ENCODE data around the gene IRAK2. TPM values are rescaled to one million over a fixed set of nuclear protein-coding genes. Genes with fewer than 3 reads are reported as not detected.

IRAK2 gene
- polyA plus RNA-seq, 3 donors = 0.69 to 0.99 (median 0.97) TPM

Other genes starting within 250 kb of the IRAK2 start
- 10 to 100 TPM; 30.7 to 35.9 (median 32.6) TPM for gene IL17RC, start 247.8 kb upstream of the IRAK2 start, polyA plus RNA-seq (ENCODE audit: insufficient read length in 3 of 3)
- 10 to 100 TPM; 50.1 to 52.4 (median 52.1) TPM for gene CRELD1, start 231.1 kb upstream of the IRAK2 start, polyA plus RNA-seq (ENCODE audit: insufficient read length in 3 of 3)
- 1 to 10 TPM; 2.8 to 3.5 (median 3.0) TPM for gene PRRT3, start 212.5 kb upstream of the IRAK2 start, polyA plus RNA-seq (ENCODE audit: insufficient read length in 3 of 3)
- gene EMC3, start 178.1 kb upstream of the IRAK2 start, polyA plus RNA-seq (ENCODE audit: insufficient read length in 3 of 3) = 100 to 1,000 TPM; 101 to 108 (median 106) TPM
- 10 to 100 TPM; 18.1 to 20.9 (median 19.5) TPM for gene FANCD2, start 138.5 kb upstream of the IRAK2 start, polyA plus RNA-seq (ENCODE audit: insufficient read length in 3 of 3)
- gene FANCD2OS, start 56.7 kb upstream of the IRAK2 start, polyA plus RNA-seq (ENCODE audit: insufficient read length in 3 of 3) = not detected
- 100 to 1,000 TPM; 215 to 235 (median 220) TPM for gene BRK1, start 49.2 kb upstream of the IRAK2 start, polyA plus RNA-seq (ENCODE audit: insufficient read length in 3 of 3)
- gene VHL, start 23.1 kb upstream of the IRAK2 start, polyA plus RNA-seq (ENCODE audit: insufficient read length in 3 of 3) = 10 to 100 TPM; 78.0 to 81.3 (median 78.5) TPM
- gene TATDN2, start 83.5 kb downstream of the IRAK2 start, polyA plus RNA-seq (ENCODE audit: insufficient read length in 3 of 3) = 10 to 100 TPM; 35.1 to 36.2 (median 36.1) TPM
- gene GHRL, start 128.0 kb downstream of the IRAK2 start, polyA plus RNA-seq (ENCODE audit: insufficient read length in 3 of 3) = 1 to 10 TPM; 2.4 to 4.0 (median 2.7) TPM
- gene SEC13, start 156.2 kb downstream of the IRAK2 start, polyA plus RNA-seq (ENCODE audit: insufficient read length in 3 of 3) = 100 to 1,000 TPM; 111 to 120 (median 114) TPM

Measured in right renal cortex interstitium (tissue), 3 donors.